Choroid plexus epithelial cell (primary cell): ENCODE data around the gene SAMD4A.

Source experiments
- DNase-seq: peaks from one replicate; pipeline ENCODE4 v3.0.0-alpha.2; 2010; ENCODE audit warnings: low read depth
- H3K4me3 ChIP-seq: 2 replicates; pipeline ENCODE4 v1.5.1; 2011; ENCODE audit warnings: low read depth, mild to moderate bottlenecking, control low read depth, low read length, moderate library complexity
- TF ChIP-seq, protein P1 (sequence below): conservative IDR thresholded peaks from 2 replicates; pipeline ENCODE4 v1.5.1; 2011; ENCODE audit warnings: low read depth, mild to moderate bottlenecking, control low read depth, inconsistent platforms, low read length, moderate library complexity

Gene SAMD4A

DNA sequence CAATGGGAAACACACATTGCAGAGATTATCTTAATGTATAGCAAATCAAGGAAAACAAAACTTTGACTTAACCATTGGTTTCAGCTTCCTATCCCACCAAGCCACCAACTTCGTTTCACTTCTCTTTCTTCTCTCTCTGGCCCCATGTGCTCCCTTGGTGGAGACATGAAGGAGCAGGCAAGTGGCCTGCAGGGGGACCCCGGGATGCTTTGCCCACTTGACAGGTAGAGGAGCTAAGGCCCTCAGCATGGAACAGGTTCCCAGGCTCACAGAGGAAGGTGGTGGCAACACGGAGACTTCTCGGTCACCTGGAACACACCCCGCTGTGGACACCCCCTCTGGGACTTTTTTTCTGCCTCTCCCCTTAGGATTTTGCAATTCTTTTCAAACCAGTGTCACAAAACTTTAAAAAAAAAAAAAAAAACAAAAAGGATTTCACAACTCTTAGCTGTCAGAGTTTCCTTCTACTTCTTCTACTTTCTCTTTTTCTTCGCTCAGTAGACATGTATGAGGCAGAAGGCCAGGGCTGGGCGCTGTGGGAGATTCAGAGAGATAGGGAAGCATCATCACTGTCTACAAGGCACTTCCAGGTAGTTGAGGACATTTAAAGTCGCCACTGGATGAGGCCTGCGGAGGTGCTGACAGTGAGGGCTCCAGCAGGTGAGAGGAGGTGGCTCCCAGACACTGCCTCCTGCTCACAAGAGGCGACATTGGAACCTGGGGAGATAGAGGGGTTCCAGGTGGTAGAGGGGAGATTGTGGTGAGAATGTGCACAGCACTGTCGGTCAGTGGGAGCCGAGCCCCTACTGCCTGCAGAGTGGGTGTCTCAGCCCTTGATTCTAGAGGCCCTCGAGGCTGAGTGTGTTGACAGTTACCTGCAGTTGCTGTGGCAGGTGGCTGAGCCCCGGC lies 216.1 kb downstream of the SAMD4A start:
- H3K4me3 ChIP-seq, result no peak overlapping the region
- TF ChIP-seq, protein P1, sequence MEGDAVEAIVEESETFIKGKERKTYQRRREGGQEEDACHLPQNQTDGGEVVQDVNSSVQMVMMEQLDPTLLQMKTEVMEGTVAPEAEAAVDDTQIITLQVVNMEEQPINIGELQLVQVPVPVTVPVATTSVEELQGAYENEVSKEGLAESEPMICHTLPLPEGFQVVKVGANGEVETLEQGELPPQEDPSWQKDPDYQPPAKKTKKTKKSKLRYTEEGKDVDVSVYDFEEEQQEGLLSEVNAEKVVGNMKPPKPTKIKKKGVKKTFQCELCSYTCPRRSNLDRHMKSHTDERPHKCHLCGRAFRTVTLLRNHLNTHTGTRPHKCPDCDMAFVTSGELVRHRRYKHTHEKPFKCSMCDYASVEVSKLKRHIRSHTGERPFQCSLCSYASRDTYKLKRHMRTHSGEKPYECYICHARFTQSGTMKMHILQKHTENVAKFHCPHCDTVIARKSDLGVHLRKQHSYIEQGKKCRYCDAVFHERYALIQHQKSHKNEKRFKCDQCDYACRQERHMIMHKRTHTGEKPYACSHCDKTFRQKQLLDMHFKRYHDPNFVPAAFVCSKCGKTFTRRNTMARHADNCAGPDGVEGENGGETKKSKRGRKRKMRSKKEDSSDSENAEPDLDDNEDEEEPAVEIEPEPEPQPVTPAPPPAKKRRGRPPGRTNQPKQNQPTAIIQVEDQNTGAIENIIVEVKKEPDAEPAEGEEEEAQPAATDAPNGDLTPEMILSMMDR, result peak; percentile 49
- DNase-seq, result peak; percentile 21

DNA sequence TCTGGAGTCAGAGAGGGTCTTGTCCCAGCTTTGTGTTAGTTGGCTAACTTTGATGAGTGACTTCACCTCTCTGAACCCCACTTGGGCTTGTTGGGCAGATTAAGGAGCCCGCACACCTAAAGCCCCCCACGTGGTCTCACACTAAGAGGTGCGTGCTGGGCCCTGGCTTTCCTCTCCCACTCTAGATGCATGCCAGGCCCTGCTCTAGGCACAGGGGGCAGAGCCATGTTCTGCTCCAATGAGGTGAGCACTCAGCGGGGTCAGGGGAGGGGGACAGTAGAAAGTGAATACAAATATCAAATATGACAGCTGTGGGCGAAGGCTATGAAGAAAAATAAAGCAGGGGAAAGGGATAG lies 216.7 kb downstream of the SAMD4A start:
- H3K4me3 ChIP-seq, result no peak overlapping the region
- no peak for DNase-seq
- TF ChIP-seq, protein P1, result no peak

DNA sequence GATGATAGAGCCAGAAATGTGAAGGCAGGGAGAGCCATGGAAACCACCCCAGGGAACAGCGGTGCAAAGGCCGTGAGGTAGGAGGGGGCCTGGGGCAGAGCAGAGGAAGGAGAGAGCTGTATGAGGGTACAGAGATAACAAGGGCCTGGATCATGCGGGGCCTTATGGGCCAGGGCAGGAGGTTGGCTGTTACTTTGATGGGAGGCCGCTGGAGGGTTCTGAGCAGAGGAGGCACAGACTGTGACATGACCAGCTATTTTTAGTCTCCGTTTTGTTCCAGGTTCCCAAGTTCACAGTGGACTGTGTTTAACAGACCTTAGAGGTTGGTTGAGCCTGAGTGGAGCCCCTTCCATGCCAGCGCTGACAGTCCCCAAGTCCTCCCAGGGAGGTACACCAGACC lies 217.1 kb downstream of the SAMD4A start:
- TF ChIP-seq, protein P1, result no peak
- H3K4me3 ChIP-seq, result no peak overlapping the region
- DNase-seq, result no peak

DNA sequence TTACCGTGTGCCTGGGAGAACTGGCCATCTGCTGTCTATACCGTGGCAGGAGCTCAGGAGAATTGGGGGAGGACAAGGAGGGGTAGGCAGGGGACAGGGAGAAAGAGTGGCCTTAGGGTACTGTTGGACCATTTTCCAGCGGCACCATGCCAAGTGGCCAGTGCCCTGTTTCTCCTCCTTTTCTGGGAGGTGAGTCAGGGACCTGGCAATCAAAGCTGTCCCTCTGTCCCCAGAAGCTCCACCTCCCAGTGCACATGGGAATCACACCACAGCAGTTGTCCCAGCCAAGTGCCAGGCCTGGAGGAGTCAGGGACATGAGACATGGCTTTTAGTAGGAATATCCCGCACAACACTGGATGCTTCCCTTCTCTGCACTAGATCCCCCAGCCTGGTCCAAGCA lies 217.7 kb downstream of the SAMD4A start:
- no peak overlapping the region for H3K4me3 ChIP-seq
- TF ChIP-seq, protein P1, result no peak
- no peak for DNase-seq

DNA sequence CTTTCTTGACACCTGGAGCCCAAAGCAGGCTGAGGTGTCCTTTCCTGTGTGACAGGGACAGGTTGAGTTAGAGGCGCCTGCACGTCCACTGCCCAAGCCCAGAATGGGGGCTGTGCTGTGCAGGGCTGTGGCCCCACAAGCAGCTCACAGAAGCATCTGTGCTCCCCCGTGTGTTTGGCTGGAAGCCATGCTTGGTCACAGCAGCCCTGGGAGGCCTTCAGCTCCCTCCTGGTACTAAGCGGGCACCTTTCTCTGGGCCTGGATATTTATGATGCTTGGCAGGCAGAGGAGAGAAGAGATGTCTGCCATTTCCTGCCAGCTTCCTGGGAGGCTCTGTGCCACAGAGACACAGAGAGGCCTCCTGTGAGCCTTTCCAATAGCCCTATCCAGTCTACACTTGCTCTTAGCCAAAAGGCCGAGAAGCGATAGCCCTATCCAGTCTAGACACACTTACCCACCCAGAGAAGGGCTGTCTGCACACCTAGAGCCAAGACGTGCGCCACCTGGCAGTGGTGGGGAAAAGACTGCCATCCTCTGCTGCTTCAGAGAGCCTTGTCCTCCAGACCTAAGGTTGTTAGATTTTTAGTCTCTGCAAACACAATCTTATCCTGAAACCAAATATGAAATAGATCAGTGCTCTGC lies 218.3 kb downstream of the SAMD4A start:
- DNase-seq, result no peak
- no peak overlapping the region for H3K4me3 ChIP-seq
- TF ChIP-seq, protein P1, result no peak

DNA sequence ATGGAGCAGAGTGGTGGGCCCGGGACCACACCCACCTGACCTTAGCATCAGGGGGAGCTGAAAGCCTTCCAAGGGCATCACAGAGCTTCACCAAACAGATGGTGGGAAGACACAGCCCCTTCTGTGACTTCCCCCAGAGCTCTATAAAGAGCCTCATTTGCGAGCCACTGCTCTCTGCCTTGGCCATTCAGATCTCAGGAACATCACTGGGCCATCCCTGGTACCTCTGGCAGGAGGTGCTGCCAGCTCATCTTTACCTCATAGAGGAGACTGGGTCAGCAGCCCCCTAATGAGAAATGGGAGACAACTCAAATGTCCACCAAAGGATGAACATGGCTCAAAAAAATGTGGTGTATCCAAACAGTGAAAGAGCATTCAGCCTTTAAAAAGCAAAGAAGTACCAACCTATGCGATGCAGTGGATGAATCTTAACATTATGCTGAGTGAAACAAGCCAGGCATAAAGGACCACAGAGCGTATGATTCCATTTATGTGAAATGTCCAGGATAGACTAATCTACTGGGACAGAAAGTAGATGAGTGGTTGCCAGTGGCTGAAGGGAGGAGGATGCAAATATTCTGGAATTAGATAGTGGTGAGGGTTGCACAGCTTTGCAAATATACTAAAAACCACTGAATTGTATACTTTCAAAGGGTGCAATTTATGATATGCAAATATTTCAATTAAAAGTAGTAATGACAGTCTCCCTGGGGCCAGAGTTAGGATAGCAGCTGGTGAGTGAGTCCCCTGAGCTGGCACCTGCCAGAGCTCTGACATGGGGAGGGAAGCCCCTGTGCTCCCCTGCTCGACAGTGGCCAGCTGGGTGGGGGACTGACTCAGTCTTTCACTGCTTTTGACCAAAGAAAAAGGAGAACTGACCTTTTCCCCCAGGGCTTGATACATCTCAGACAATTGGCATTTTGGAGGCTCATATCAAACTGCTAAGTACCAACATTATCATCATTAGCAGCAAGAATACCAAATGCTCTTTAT lies 219.1 kb downstream of the SAMD4A start:
- TF ChIP-seq, protein P1, result no peak
- no peak for DNase-seq
- H3K4me3 ChIP-seq, result no peak overlapping the region
